Epithelial cell of prostate (primary cell): ENCODE results near the gene MEIOSIN.
"Not testable (repeated sequence)": the region's sequence is repeated elsewhere in the genome, so short reads cannot be mapped to it uniquely, and the experiment has no call there.

ENCODE experiments used
- DNase-seq: peaks from one replicate; pipeline ENCODE4 v3.0.0-alpha.2; 2011; ENCODE audit warnings: low read depth, low spot score
- H3K27ac ChIP-seq: fragments of 450-650 bp; 2 replicates; pipeline ENCODE4 v1.5.1; 2017; ENCODE audit warnings: mild to moderate bottlenecking

Gene MEIOSIN, protein sequence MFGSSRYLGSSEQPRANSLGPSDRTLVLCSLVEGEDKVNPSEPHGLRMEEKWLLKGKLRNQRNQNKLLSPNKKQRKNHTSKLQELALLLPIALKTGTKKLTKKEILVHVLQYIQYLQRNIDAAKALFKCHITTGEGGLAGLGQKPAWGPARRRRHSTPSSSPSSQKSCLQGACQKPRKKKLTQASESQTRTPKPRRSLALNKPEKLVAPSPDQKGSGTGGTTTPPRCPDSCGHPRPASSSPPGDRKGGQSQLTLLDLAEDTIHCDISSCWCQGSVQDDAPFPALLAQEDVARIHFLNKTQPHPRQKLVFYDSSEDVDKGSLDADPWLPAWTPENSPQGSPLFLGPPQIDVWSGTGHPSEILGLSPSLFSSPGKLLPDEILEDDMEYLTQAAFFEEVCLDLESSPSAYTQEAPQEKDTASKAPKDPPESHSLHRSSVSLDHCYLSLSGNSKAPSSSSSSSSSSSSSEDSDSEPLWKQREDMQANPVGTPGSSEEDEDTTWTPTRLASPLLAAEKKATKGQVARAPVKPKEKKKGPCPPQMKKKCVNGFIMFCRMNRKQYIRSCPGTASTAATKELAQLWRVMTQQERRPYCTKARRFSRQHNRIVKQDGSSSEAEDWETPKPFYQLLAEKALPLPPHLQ

DNA sequence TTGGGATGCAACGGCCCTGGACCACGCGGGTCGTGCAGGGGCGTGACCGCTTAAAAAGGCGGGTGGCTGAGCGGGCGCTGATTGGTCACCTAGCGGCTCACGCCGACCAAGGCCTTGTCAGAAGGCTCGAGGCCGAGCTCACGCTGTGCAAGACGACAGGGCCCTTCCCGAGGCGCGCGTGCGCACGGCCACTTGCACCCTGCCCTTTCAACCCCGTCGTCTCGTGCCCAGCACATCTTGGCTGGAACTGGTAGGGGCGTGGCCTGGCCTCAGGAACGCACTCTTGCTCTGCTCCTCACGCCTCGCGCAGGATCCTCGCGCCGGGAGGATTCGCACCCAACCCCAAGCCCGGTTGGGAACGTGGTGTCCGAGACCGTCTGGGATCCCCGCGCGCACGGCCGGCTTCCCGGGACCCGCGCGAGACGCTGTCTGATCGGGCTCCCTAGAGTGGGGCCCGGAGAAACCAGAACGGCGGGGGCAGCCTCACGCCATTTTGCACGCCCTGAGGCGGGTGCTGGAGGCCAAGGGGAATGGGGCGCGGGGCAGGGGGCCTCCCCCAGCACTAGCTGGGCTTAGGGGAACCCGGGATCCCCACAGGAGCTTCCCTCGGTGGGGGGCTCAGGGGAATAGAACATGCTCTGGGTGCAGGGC is at the start of gene MEIOSIN:
Gene MEIOSIN, plus strand, starts transcription at position 280 of the 651 bp plus-strand sequence. CDS start 1,938 bp downstream, outside the sequence.
- no peak within 1 kb of the TSS for H3K27ac ChIP-seq
- DNase-seq = no peak

DNA sequence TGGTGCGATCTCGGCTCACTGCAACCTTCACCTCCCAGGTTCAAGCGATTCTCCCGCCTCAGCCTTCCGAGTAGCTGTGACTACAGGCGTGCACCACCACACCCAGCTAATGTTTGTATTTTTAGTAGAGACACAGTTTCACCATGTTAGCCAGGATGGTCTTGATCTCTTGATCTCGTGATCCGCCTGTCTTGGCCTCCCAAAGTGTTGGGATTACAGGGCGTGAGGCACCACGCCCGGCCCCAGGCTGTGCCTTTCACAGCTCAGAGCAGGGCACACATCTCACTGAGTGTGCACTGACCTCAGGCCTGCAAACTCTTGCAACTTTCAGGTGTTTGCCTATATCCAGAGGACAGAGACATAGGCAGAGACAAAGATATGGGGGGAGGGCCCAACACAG is 48.2 kb upstream of the MEIOSIN start:
- DNase-seq, H3K27ac ChIP-seq: not testable (repeated sequence)

DNA sequence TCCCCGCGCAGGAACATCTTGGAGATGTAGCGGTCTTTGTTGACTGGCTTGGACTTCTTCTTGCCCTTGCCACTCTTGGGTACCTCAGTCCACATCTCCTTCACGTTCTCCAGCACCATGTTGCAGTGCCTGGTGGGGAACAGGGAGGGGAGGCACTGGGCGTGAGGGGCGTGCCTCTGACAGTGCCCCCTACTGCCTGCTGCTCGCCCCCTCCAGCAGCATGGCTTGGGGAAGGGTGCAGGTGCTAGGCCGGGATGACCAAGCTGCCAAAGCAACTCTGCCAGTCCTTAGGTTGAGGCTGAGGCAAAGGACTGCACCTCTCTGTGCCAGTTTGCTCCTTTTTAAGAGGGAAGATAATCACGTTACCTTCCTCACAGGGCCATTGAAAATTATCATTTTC is 45.6 kb upstream of the MEIOSIN start:
- H3K27ac ChIP-seq = no peak overlapping the region
- DNase-seq = no peak

DNA sequence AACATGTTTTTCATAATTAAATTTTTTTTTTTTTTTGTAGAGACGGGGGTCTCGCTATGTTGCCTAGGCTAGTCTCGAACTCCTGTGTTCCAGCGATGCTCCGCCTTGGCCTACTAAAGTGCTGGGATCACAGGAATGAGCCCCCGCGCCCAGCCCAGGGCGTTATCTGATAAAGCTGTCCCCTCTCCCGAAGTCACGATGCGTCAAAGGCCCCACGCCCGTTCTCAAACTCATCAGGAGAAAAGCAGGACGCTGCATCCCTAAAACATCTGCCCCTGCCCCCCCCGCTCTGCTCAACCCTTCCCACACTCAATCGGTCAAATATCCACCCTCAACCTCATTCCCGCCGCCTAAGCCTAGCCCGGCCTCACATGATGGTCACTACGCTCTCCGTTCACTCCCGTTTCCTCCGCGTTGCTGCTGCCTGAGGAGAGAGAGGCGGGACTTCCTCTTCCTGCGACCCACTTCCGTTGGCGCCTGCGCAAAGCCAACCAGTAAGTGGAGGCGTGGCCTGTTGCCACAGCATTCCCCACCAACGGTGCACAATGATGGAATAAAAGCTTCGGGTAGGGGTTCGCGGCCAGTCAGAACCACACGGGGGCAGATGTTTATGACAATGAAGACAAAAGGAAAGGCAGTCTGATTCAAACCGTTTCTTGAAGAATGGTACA is 41.6 kb upstream of the MEIOSIN start, which contains the start of gene SNRPD2:
Gene SNRPD2, minus strand, starts transcription at position 438 of the 671 bp plus-strand sequence. Its CDS starts 65 bp downstream, at position 373.
- DNase-seq = peak; percentile 74
- H3K27ac ChIP-seq = peak within 1 kb of the TSS; percentile 86

DNA sequence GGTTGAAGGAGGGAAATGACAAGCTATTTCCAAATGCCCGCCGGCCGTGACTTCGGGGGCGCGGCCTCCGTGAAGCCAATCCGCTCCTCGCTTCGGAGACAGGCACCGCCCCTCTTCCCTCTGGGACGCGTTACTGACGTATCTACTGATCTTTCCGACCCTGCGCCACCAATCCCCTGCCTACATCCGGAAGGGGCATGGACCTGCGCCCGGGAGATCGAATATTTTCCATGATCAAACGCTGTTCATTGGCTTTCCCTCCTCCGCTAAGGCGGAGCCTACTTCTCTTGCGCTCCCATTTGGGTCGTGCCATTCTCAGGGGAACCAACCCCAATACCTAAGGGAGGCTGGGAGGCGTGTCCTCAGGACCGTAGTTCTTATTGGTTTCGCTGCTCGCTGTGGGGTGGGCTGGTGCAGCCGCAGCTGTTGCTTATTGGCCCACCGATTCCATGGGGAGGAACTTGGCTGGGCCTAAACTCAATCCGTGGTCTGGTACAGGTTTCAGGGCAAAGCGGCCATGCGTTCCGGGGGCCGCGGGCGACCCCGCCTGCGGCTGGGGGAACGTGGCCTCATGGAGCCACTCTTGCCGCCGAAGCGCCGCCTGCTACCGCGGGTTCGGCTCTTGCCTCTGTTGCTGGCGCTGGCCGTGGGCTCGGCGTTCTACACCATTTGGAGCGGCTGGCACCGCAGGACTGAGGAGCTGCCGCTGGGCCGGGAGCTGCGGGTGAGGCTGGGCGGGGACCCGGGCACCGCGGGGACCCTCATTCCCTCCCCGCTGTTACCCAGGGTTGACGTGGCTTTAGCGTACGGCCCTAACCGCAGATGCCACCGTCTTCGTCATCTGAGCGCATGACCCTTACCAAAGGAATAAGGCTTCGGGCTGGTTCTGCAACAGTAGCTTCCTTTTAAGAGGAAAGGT is 40.8 kb upstream of the MEIOSIN start, which contains the start of gene QPCTL:
Gene QPCTL, plus strand, starts transcription at position 480 of the 919 bp plus-strand sequence. Its CDS starts 38 bp downstream, at position 518.
- peak; percentile 99 for DNase-seq
- H3K27ac ChIP-seq = peak within 1 kb of the TSS; percentile 86

DNA sequence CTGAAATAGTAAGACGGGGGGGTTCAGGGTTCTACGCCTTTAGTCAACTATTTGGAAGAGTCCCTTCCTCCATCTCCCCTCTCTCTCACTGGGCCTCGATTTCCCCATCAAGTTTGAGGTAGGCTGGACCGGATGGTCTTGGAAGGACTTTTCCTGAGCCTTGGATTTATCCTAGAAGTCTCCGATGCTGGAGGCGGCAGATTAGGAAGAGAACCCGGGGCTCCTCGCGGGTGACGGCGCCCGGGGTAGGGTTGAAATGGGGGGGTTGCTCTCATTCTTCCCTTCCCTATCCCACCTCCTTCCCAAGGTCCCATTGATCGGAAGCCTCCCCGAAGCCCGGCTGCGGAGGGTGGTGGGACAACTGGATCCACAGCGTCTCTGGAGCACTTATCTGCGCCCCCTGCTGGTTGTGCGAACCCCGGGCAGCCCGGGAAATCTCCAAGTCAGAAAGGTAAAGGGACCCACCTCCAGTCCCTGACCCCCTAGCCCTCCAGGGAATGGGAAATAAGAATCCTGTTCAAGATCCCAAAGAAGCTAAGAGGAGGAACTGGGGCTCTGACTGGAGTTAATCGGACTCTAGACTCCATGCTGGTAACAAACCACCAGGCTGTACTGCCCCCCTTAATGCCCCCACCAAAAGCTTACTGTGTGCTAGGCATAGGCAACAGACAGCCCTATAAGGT is 40.0 kb upstream of the MEIOSIN start:
- DNase-seq = no peak
- peak overlapping the region; percentile 86 for H3K27ac ChIP-seq

DNA sequence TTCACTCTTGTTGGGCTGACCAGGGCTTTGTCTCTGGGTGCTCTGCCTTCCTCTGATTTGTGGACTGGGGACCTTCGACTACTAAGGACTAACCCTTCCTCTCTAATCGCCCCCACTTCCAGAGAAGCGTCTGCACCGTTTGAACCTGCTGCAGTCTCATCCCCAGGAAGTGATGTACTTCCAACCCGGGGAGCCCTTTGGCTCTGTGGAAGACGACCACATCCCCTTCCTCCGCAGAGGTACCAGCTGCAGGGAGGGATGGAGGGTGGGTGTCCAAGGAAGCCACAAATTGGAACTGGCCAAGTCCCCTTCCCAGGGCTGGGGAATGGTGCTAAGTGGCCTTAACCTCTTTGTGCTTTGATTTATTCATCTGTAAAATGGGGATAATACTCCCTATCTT is 31.6 kb upstream of the MEIOSIN start:
- no peak for DNase-seq

DNA sequence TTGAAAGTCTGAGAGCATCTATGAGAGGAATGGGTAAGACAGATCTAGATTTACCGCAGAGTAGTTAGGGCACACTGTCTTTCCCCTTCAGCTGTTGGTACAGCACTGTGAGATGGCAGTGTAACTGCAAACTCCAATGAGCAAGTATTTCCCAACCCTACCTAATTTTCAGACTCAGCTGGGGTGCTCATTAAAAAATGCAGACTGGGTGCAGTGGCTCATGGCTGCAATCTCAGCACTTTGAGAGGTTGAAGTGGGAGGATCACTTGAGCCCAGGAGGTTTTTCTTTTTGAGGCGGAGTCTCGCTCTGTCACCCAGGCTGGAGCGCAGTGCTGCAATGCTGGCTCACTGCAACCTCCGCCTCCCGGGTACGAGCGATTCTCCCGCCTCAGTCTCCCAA is 28.1 kb upstream of the MEIOSIN start:
- no peak overlapping the region for H3K27ac ChIP-seq
- no peak for DNase-seq

More for the DNA sequence above, 31.6 kb upstream of the MEIOSIN start:
- H3K27ac ChIP-seq = no peak overlapping the region

DNA sequence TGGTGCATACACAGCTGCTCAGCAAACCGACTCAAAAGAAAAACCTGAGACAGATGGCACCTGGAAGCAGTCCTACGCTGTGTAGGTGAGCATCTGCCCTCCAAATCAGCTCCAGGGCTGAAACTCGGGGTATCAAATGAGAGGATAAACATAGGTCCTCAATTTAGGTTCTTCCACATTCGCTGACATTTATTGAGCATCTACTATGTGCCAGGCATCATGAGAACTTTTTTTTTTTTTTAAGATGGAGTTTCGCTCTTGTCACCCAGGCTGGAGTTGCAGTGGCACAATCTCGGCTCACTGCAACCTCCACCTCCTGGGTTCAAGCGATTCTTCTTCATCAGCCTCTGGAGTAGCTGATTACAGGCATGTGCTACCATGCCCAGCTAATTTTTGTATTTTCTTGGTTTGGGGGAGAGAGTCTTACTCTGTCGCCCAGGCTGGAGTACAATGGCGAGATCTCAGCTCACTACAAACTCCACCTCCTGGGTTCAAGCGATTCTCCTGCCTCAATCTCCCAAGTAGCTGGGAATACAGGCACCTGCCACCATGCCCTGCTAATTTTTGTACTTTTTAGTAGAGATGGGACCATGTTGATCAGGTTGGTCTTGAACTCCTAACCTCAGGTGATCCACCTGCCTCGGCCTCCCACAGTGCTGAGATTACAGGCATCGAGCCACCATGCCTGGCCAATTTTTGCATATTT is 27.4 kb upstream of the MEIOSIN start:
- H3K27ac ChIP-seq = no peak overlapping the region
- no peak for DNase-seq

DNA sequence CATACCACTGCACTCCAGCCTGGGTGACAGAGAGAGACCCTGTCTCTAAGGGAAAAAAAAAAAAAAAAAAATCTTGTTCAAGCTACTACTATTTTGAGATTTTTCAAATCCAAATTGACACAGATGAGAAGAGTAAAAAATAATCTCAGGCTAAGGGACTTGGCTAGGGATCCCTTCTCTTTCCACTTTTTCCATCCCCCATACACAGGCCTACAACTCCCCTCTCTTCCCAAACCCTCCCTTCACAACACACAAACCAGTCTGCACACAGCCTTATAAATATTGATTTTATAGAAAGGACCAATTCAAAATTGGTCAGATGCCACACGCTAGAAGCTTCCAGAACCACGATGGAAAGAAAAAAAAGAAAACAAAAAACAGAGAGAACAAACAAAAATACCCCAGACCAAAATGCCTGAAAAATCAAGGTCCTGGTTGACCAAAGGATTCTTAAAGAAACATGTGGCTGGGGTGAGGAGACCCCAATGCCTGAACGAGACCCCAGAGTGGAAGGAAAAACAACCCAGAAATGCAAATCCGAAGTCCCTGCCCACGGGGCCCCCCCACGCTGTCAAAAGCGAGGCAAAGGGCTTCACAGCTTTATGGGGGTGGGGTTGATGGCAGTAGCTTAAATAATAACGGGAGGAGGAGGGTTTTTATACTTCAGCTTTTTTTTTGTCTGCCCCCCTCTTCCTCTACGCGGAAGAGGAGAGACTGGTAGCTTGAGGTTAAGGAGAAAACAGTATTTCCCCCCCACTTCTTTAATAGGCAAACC is 22.7 kb upstream of the MEIOSIN start:
- no peak overlapping the region for H3K27ac ChIP-seq
- no peak for DNase-seq

DNA sequence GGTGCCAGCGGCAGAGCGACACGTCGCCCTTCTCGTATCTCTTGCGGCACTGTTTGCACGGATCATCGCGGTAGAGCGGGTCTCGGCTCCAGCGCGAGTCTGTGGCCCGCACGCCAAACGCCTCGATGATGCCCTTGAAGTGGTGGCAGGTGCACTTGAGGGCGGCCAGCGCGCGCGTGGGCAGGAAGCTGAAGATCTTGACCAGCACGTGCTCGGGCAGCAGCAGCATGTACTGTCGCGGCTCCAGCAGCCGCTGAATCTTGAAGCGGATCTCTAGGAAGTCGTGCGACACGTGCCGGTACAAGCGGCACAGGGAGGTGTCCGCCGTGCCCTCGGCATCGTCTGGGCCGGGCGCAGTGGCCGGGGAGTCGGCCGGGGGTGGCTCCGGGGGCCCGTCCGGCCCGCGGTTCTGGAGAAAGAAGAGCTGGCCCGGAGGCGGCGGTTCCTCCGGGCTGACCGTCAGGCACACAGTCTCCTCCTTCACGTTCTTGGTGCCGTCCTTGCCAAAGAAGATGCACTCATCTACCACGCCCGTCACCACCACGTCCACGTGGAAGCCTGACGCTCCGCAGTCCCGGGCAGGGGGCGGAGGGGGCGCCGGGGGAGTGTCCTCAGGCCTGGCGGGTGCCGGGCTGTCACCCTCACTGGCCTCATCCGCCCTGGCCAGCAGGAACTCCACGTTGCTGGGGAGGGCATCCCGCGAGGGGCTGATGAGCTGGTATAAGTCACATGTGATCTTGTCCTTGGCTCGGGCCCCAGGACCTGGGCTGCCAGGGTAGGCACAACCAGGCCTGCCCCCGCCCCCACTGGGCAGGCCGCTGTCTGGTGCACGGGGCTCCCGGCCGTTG is 21.2 kb upstream of the MEIOSIN start:
- DNase-seq = no peak
- H3K27ac ChIP-seq = no peak overlapping the region

DNA sequence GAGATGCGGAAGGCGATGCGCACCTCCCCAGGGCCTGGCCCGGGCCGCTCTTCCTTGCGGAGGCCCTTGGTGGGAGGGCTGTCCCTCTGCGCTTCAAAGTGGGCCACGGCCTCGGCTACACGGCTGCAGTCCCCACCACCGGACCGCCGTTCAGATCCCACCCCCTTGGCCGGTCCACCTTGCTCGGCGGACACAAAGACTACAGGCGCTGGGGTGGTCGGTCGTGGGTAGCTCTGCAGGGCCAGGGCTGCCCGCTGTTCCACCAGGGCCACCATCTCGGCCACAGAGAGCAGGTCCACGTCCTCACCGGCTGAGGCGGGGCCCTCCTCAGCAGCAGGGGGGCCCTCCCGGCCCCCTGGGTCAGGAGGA is 20.6 kb upstream of the MEIOSIN start:
- DNase-seq = no peak

DNA sequence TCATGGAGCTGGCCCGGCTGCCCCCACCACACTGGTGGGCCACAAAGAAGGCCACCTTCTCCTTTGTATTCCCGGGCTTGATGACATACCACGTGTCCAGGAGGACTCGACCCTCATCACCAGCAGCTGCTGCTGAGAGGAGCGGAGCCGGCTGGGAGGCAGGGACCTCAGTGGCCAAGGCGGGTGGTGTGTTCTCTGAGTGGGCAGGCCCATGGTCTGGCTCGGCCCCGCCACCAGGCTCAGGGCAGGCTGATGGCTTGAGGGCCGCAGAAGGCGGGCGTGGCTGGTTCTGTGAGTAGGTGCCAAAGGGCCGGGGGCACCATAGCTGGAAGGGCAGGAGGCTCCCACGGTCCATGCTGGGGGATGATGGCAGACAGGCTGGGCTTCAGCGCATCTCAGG is 20.1 kb upstream of the MEIOSIN start:
- no peak overlapping the region for H3K27ac ChIP-seq
- DNase-seq = no peak

More for the DNA sequence above, 20.6 kb upstream of the MEIOSIN start:
- no peak overlapping the region for H3K27ac ChIP-seq

DNA sequence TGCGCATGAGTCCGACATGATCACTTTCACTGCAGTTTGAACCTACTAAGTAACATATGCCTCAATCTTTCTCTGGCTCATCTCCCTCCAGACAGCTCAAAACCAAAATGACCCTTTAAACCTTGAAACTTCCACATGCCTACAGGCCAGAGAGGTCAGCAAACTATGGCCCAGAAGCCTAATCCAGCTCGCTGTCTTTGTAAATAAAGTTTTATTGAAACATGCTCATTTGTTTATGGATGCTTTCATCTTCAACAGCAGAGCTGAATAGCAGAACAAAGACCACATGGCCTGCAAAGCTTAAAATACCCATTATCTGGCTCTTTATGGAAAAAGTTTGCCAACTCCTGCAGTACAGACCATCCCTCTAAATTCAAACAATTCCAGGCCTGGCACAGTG is 18.1 kb upstream of the MEIOSIN start:
- no peak overlapping the region for H3K27ac ChIP-seq

DNA sequence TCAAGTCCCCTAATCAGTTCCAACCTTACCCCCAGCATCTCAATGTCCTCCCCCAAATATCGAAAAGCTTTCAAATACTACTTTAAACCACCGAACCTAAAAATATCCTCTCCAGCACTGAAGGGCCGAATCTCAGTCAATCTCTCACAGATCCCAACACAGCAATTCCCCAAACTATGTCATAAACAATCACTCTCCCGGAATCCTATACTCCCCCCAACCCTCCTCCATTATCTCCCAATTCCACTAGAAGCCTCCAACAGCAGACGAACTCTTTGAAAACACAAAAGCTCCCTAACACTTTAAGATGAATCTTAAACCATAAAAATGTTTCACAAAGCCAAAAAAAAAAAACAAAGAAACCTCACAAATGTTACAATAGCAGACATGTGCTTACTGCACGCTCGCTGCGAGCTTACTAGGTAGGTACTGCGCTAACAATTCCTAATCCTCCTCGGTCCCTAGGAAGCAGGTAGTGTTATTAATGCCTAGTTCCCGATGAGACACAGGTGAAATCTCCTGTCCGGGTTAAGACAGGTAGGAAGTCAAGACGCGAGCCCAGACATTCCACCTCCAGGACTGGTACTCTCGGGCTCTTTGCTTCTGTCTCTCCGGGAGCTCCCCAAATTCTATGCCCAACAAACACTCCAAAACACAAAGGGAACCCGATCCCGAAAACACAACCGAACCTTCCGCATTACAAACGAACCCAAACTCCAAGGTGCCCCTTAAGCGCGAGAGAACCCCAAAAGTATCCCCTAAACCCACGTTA is 16.7 kb upstream of the MEIOSIN start:
- DNase-seq = no peak

More for the DNA sequence above, 18.1 kb upstream of the MEIOSIN start:
- no peak for DNase-seq

More for the DNA sequence above, 16.7 kb upstream of the MEIOSIN start:
- H3K27ac ChIP-seq = peak overlapping the region; percentile 89
